DMS114 treated with DMSO at 0.1 percent for 48 hours (cell line): ENCODE measurements around the gene TRAK1.

ENCODE experiments used
- DNase-seq: peaks from one replicate; lab custom pipeline; 2025; ENCODE audit not compliant: unreplicated experiment; lab: John Stamatoyannopoulos, UW

The TRAK1 gene

DNA sequence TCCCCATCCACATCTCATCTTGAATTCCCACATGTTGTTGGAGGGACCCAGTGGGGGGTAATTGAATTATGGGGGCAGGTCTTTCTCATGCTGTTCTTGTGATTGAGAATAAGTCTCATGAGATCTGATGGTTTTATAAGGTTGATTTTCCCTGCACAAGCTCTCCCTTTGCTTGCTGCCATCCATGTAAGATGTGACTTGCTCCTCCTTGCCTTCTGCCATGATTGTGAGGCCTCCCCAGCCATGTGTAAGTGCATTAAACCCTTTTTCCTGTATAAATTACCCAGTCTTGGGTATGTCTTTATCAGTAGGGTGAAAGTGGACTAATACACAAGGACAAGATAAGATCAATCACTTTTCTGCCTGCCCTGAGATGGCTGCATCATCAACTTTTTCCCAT lies 180.6 kb downstream of the TRAK1 start:
- no peak for DNase-seq

DNA sequence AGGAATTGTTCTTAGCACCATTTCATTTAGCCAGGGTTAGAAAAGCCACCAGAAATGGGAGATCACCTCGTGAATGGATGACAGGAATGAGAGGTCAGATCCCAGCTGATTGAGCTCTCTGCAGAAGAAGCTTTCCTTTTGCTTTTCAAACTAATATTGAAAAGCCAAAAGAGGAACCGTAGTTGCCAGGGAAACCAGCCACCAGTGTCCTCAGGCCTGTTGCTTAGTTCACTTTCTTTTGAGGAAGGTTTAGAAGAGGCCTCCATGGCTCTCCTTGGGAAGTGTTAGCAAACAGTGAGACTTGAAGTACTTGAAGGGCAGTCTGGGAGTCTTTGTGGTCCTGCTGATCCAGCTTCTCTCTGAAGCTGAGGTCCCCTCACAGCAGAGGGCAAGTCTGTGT lies 182.2 kb downstream of the TRAK1 start:
- DNase-seq: no peak

DNA sequence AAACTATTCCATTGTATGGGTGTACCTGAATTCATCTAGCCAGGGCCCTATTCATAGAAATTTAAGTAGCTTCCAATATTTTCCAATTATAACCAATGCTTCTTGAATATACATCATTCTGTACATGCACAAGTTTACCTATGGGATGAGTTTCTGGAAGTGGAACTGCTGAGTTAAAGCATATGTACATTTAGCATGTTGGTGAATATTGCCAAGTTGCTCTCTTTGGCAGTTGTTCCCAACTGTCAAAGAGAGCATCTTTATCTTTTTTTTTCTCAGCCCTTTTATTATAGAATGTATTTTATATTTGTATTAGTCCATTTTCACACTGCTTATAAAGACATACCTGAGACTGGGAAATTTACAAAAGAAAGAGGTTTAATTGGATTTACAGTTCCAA lies 183.1 kb downstream of the TRAK1 start:
- no peak for DNase-seq

DNA sequence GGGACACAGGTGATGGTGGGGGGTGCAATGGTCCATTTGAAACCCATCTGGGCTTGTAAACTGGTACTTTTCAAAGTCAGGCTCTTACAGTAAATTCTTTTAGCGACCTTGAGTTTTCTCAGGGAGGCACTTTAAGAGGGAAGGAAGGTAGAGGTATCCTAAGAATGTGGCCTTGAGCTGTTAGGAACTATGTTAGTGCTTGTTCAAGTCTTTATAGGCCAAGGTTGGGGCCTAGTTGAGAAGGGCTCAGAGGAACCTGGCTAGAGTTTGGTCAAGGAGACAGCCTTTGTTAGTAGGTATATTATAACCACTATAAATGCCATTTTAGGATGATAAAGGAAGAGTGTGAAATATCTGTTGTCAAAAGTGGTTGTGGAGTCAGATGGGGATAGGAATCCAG lies 184.1 kb downstream of the TRAK1 start:
- no peak for DNase-seq
